Central memory CD8-positive, alpha-beta T cell (primary cell): ENCODE measurements around the gene UBA6.

Experiments
- ATAC-seq: fragments of 150-1000 bp; cut with Tn5 transposase; replicated peaks from 2 replicates; pipeline ENCODE4 v1.10.0; 2022; ENCODE audit warnings: mild to moderate bottlenecking, moderate FRiP score, moderate number of reproducible peaks; ENCODE audit not compliant: poor library complexity, severe bottlenecking; ENCODE audit errors: extremely low read depth
- DNase-seq, 2 donors: peaks; one replicate each; pipeline ENCODE4 v3.0.0; 2021; ENCODE audit warnings: low spot score in 2 of 2
- H3K27ac Mint-ChIP-seq: one replicate; pipeline ENCODE4 v1.8.0; 2022; ENCODE audit warnings: low read depth, mild to moderate bottlenecking, moderate library complexity, mixed read lengths
- H3K27me3 Mint-ChIP-seq: one replicate; pipeline ENCODE4 v1.8.0; 2022; ENCODE audit warnings: mixed read lengths
- H3K36me3 Mint-ChIP-seq: one replicate; pipeline ENCODE4 v1.8.0; 2022; ENCODE audit warnings: mild to moderate bottlenecking, moderate library complexity, mixed read lengths; ENCODE audit not compliant: insufficient read depth
- H3K4me1 Mint-ChIP-seq: one replicate; pipeline ENCODE4 v1.8.0; 2022; ENCODE audit warnings: mixed read lengths
- H3K4me3 Mint-ChIP-seq: one replicate; pipeline ENCODE4 v1.8.0; 2022; ENCODE audit warnings: mild to moderate bottlenecking, moderate library complexity, mixed read lengths
- H3K9me3 Mint-ChIP-seq: one replicate; pipeline ENCODE4 v1.8.0; 2022; ENCODE audit warnings: mixed read lengths

The UBA6 gene

DNA sequence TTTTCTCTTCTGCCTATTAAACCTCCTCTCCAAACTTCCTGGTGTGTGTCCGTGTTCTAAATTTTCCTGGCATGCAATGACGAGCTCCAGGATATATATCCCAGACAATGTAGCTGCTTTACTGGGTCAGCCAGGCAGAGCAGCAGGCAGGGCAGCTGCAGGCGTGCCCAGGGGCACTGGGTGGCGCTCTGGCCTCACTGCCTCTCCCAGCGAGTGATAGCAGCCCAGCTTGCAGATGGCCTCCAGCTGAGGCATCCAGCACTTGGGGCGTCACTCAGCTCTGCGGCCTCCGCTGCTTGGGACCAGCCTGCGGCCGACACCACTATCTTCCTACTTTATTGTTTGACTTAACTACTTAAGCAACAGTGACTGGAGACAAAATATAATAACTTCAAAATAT lies 23.0 kb upstream of the UBA6 start:
- Mint-ChIP-seq H3K27me3 (no peaks in the 10 kb centered on the region), H3K36me3 (no peaks in the 10 kb centered on the region), H3K4me1 (no peaks in the 10 kb centered on the region), H3K4me3 (no peak overlapping the region), H3K9me3 (no peaks in the 10 kb centered on the region), H3K27ac (no peak overlapping the region)
- DNase-seq (no peak), ATAC-seq (no peak)

DNA sequence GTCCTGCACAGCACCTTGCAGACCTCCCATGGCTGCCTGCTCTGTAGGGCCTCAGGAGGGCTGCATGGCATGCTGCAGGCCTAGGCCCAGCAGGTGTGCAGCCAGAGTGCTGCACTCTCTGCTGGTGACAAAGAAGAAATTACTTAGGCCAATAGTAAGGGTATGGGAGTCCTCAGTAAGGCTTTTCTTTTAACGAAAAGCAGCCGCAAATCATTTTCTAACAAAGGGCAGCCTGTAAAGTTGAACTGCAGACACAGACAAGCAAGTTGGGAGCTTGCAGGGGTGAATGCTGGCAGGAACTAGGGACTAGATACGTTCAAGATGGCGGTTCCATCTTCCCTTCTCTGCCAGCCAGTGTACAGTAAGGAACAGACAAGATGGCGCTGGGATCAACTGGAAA lies 22.4 kb upstream of the UBA6 start:
- Mint-ChIP-seq H3K27ac (no peak overlapping the region), H3K36me3 (no peaks in the 10 kb centered on the region), H3K27me3 (no peaks in the 10 kb centered on the region), H3K9me3 (no peaks in the 10 kb centered on the region), H3K4me3 (no peak overlapping the region), H3K4me1 (no peaks in the 10 kb centered on the region)
- DNase-seq (no peak), ATAC-seq (no peak)

DNA sequence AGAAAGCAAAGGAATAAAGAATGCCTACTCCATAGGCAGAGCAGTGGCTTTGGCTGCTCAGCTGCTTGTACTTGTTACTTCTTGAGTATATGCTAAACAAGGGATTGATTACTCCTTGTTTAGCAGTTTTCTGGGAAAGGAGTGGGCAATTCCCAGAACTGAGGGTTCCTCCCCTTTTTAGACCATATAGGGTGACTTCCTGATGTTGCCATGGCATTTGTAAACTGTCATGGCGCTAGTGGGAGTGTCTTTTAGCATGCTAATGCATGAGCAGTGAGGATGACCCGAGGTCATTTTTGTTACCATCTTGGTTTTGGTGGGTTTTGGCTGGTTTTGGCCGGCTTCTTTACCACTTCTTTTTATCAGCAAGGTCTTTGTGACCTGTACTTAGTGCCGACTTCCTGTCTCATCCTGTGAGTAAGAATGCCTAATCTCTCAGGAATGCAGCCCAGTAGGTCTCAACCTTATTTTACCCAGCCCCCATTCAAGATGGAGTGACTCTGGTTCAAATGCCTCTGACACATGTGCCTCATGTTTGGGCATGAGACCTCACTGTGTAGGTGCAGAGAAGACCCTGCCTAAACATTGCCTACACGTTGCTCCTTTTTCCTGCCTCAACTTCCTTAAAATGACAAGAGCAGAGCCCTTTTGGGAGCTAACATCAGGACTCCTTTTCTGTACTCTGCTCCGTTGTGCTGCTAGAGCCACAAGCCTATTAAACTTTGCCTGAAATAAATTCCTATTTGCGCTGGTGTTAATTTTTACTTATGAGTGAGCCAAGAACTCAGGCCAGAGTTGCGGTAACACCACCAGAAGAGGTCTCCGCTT lies 21.0 kb upstream of the UBA6 start:
- Mint-ChIP-seq H3K27ac (no peak overlapping the region), H3K4me1 (no peaks in the 10 kb centered on the region), H3K4me3 (no peak overlapping the region), H3K36me3 (no peaks in the 10 kb centered on the region), H3K9me3 (no peaks in the 10 kb centered on the region), H3K27me3 (no peaks in the 10 kb centered on the region)
- DNase-seq (no peak), ATAC-seq (no peak)

DNA sequence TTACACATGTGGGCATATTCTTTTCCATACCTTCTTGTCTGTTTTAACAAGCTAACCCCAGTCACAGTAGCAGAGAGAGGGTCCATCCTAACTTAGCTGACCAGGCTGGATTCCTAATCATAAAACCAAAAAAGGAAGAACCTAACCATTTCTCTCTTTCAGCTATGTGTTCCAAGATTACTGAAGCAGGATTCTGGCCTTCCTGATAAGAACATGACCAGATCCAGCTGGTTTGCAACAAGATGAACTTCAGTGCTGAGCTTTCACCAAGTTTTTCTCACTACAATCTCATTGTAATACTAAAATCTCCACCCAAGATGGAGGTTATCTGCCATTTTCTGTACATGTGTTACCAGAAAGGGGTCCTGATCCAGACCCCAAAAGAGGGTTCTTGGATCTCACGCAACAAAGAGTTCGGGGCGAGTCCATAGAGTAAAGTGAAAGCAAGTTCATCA lies 20.4 kb upstream of the UBA6 start:
- no peaks in the 10 kb centered on the region for H3K4me1 Mint-ChIP-seq
- H3K4me3 Mint-ChIP-seq = no peak overlapping the region
- H3K27me3 Mint-ChIP-seq = no peaks in the 10 kb centered on the region
- H3K36me3 Mint-ChIP-seq = no peaks in the 10 kb centered on the region
- ATAC-seq = no peak
- no peak overlapping the region for H3K27ac Mint-ChIP-seq
- no peaks in the 10 kb centered on the region for H3K9me3 Mint-ChIP-seq
- no peak for DNase-seq

DNA sequence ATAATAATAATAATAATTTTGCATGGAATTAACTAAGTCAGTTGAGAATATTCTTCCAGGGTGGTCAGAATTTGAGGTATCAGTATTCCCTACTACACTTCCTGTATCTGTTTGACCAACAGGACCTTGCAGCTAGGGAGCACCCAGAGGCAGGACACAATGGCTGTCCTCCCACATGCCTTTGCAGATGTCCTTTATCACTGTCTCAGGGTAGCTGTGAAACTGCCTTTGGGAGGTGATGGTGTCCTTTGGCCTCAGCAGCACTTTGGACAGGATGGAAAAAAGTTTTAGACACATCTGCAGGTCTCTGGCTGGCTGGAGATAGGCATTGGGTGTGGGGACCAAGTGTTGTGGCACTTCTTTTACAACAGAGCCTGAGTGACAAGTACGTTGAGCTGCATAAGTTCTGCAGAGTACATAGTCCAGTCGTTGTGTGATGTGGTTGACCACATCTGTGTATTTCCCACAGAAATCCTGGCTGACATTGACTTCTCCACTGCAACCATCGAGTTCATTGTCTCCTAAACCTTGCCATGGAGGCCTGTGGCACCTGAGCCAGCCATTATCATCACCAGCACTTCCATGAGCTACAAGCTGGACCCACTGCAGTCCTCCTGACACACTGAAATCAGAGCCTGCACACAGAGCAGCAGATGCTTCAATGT lies 19.1 kb upstream of the UBA6 start:
- Mint-ChIP-seq H3K36me3 (no peaks in the 10 kb centered on the region), H3K9me3 (no peaks in the 10 kb centered on the region), H3K27me3 (no peaks in the 10 kb centered on the region), H3K4me1 (no peaks in the 10 kb centered on the region), H3K27ac (no peak overlapping the region), H3K4me3 (no peak overlapping the region)
- ATAC-seq (no peak), DNase-seq (no peak)

DNA sequence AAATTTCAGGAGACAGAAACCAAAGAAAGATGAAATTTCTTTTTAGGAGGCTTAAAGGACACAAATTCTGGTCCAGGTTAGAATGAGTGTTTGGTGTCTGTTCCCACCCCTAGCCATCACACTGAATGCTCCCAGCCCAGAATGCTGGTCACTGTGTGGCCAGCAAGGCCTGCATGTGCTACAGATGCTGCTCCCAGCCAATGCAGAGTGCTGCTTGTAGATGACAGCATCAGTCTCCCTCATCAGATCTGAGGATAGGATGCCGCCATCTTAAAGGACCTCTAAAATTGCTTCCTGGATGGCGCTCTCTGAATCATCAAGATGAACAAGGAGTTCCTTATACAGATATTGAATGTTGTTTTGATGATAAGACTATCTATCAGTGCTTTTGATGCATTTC lies 17.9 kb upstream of the UBA6 start:
- H3K36me3 Mint-ChIP-seq = no peaks in the 10 kb centered on the region
- H3K9me3 Mint-ChIP-seq = no peaks in the 10 kb centered on the region
- H3K4me1 Mint-ChIP-seq = no peaks in the 10 kb centered on the region
- no peak overlapping the region for H3K27ac Mint-ChIP-seq
- no peak for ATAC-seq
- no peak overlapping the region for H3K4me3 Mint-ChIP-seq
- no peaks in the 10 kb centered on the region for H3K27me3 Mint-ChIP-seq
- DNase-seq = no peak

DNA sequence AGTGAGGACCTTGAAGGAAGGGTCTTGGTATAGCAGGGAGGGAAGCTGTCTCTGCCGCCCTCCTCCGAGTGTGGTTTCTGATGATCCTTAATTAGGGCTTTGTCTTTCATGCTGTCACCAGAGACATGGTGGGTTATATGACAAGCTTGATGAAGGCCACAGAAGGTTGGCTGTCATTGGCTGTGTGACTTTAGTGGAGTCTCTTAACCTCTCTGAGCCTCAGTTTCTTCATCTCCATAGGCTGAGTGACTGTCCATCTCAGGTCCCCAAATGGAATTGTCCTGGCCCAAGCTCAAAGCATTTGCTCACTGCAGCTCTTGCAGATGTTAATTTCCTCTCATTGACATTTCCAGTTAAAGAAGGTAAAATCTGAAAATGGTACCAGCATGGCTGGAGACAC lies 16.6 kb upstream of the UBA6 start:
- no peak for DNase-seq
- no peaks in the 10 kb centered on the region for H3K9me3 Mint-ChIP-seq
- no peak overlapping the region for H3K4me3 Mint-ChIP-seq
- no peaks in the 10 kb centered on the region for H3K36me3 Mint-ChIP-seq
- peaks cover 7% of the 10 kb centered on the region for H3K4me1 Mint-ChIP-seq
- H3K27ac Mint-ChIP-seq = no peak overlapping the region
- ATAC-seq = no peak
- H3K27me3 Mint-ChIP-seq = no peaks in the 10 kb centered on the region

DNA sequence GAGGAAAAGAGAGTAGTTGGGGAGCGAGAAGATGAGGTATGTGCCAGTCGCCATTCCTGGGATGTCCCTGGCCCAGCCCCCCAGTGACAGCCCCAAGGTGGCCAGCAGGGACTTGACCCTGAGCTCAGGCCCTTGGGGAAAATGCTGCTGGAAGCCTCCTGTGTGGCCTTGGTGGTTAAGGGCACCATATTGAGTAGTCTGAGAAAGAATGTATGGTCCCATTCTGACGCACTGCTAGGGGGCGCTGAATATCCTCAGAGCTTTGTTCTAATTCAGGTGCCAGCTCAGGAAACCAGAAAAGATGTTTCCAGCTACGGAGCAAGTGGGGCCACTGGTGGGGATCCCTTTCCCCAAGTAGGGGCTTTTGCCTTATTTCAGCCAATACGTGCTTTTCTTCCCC lies 14.0 kb upstream of the UBA6 start:
- peaks cover 13% of the 10 kb centered on the region for H3K4me1 Mint-ChIP-seq
- H3K9me3 Mint-ChIP-seq = no peaks in the 10 kb centered on the region
- ATAC-seq (no peak), DNase-seq (no peak)
- H3K36me3 Mint-ChIP-seq = no peaks in the 10 kb centered on the region
- no peaks in the 10 kb centered on the region for H3K27me3 Mint-ChIP-seq
- no peak overlapping the region for H3K4me3 Mint-ChIP-seq
- no peak overlapping the region for H3K27ac Mint-ChIP-seq

DNA sequence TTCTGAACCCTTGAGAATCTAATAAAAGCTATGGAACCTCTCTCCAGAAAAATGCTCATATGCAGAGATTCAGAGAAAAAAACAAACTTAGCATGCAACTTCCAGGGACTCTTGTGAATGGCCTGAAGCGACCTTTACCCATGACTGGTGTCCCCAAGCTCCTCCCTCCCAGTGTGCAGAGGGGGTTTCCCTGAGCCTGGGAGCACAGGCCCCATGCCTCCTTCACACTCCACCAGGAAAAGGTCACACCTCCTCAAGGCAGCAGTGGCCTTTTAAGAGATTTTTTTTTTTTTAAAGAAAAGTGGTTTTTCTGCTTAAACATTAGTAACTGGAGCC lies 13.3 kb upstream of the UBA6 start:
- H3K4me3 Mint-ChIP-seq = no peak overlapping the region
- no peak for ATAC-seq
- H3K9me3 Mint-ChIP-seq = no peaks in the 10 kb centered on the region
- H3K36me3 Mint-ChIP-seq = no peaks in the 10 kb centered on the region
- peaks cover 13% of the 10 kb centered on the region for H3K4me1 Mint-ChIP-seq
- no peak overlapping the region for H3K27ac Mint-ChIP-seq
- H3K27me3 Mint-ChIP-seq = no peaks in the 10 kb centered on the region
- no peak for DNase-seq

DNA sequence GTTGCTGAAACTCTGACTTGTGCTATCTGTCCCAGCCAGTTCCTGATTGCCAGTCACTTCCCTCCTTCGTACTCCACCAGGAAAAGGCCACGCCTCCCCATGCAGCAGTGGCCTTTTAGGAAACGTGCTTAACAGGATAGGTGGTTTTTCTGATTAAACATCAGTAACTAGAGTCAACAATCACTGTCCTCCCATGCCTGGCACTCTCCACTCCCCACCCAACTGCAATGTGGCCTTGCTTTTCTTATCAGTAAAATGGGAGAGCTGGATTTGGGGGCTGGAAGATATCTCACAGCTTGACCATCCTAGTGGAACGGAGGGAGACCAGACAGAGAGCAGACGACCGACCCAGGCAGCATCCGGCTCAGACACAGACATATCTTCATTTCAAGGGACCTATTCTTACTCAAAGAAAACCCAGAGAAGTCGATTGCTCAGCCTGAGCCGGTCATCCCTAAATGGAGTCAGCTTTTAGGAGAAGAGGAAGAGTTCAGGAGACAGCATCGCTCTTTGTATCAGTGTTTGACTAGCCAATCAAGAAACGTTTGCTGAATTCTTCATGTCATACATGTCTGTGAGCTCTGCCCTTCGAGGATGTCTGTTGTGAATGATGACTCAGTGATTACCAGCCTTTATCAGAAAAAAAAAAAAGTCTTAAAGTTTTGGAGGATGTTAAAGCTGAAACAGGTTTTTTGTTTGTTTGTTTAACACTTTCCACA lies 12.7 kb upstream of the UBA6 start:
- ATAC-seq (no peak), DNase-seq (no peak)
- Mint-ChIP-seq H3K36me3 (no peaks in the 10 kb centered on the region), H3K27ac (no peak overlapping the region), H3K4me3 (no peak overlapping the region), H3K9me3 (no peaks in the 10 kb centered on the region), H3K4me1 (peaks cover 13% of the 10 kb centered on the region), H3K27me3 (no peaks in the 10 kb centered on the region)

DNA sequence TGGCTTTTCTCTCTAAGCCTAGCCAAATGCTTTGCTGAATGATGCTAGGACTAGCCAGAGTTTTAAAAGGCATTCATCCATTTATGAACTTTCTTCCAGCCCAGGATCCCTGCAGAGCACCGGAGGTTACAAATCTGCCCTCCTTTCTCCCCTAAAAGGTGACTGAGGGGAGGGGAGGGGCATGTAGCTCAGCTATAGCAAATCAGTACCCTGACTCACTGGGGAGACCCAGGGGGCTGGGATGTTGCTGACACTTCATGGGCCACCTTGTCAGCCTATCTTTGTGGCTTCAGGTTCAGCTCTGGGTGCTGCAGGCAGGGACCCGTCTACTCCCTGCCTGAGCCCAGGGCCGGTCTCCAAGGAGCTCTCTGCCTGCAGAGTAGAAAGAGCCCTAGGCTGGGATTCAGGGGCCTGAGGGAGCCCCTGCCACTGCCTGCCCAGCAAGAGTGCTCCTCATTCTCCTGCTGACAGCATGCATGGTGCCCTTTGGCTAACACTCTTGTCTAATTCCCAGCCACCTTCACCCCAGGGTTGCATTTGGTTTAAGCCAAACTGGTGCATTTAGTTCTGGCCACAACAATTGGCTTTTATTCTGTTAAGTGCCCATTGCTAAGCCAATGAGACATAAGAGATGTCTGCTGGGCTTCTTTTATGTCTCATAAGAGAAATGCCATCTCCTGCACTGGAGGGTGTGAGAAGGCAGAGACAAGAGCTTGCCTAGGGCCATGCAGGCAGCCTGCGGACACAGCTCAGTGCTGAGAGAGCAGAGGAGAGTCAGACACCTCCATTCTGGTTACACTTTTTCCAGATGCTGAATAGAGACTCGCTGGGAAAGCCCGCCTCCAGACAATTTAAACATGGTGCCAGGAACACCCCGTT lies 11.9 kb upstream of the UBA6 start:
- H3K27ac Mint-ChIP-seq = no peak overlapping the region
- H3K27me3 Mint-ChIP-seq = no peaks in the 10 kb centered on the region
- H3K9me3 Mint-ChIP-seq = no peaks in the 10 kb centered on the region
- peaks cover 17% of the 10 kb centered on the region for H3K4me1 Mint-ChIP-seq
- no peak overlapping the region for H3K4me3 Mint-ChIP-seq
- ATAC-seq = no peak
- DNase-seq = no peak
- H3K36me3 Mint-ChIP-seq = no peaks in the 10 kb centered on the region

DNA sequence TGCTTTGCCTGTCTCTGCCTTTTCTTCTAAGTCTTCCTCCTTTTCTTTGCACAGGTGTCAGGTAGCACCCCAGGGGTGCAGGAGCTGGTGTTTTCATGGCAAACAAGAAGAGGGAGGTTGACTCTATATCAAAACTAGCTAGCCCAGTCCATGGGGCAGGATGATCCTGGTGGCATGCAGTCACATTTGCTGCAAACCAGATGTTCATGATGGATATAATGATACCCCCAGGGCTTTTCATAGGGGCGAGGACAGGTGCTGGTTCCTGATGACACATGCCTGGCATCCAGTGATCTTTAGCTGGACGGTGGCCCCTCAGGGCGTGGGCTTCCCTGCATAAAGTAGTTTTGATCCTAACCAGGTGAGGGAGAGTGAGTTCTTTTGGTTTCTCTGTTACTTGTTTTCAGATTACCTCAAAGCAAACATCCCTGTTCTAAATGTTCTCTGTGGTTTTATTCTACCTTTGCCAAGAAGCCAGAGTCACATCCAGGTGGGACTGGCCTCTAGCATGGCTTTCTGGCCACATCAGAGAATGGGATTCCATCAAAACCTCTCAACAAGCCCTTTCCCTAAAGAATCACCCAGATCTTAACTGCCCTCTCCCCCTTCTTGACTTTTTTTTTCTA lies 11.2 kb upstream of the UBA6 start:
- H3K27ac Mint-ChIP-seq = no peak overlapping the region
- H3K9me3 Mint-ChIP-seq = no peaks in the 10 kb centered on the region
- no peak for DNase-seq
- ATAC-seq = no peak
- no peaks in the 10 kb centered on the region for H3K27me3 Mint-ChIP-seq
- H3K4me1 Mint-ChIP-seq = peaks cover 17% of the 10 kb centered on the region
- no peaks in the 10 kb centered on the region for H3K36me3 Mint-ChIP-seq
- no peak overlapping the region for H3K4me3 Mint-ChIP-seq
